NCI-H526 (cell line): ENCODE measurements around the gene GSE1.

ENCODE experiments used
- DNase-seq, 2 experiments: peaks; one replicate each; lab custom pipeline; 2025; lab: John Stamatoyannopoulos, UW

The GSE1 gene

DNA sequence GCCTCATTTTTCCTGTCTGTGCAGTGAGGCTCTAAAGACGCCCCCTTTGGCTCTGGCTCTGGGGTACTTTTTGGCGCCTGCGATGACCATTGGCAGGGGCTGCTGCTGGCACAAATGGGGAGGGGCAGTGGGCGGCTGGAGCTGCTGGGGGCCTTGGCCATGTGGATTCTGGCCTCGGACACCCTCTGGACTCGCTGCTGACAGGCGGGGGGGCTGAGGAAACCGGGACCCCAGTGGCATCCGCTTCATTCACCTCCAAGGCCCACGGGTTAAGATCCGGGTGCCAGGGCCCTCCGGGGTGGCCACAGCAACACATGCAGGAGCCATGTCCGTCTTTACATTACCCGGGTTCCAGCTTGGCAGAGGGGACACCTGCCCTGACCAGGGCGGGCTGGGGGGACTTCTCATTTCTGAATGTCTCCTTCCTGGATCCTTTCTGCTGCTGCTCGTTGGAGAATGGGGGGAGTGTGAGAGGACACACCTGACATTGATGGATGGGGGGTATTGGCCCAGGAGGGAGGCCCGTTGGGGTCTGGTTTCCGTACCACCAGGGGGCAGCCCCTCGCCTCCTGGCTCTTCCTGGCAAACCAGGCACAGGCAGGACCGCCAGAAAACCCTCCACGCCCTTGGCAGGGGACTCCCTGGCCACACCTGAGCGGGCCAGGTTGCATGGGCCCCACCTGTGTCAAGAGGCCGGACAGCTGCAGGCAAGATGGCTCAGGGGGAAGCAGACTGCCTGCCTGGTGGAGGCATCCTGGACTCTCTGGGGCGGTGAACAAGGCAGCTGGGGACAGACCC, 21.8 kb downstream of the GSE1 start:
- DNase-seq: peak in 1 of 2 experiments; percentile 36

DNA sequence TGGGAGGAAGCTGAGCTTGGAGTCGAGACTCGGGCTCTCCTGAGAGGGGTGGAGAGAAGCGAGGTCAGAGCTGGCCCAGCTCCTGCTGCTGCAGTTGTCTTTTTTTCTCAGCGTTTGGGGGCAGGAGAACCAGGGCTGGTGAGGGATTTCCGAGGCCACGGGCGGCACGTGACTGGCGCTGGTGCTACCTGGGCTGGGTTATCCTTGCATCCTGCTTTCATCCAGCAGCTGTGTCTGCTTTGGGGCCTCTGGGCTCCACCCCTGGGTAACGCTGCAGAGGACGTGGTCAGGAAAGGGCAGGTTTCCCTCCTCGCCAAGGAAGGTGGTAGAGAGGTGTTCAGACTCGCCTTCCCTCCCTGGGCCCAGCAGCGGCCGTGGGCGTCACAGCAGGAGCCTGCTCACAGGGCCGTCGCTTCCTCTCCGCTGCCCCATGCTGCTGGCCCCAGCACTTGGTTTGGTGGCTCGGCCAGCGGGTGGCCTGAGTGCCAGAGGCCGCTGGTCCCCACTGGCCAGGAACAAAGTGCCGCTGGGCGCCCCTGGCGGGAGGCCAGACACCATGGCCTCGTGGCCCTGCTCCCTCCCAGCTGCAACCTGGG, 22.5 kb downstream of the GSE1 start:
- no peak for DNase-seq

DNA sequence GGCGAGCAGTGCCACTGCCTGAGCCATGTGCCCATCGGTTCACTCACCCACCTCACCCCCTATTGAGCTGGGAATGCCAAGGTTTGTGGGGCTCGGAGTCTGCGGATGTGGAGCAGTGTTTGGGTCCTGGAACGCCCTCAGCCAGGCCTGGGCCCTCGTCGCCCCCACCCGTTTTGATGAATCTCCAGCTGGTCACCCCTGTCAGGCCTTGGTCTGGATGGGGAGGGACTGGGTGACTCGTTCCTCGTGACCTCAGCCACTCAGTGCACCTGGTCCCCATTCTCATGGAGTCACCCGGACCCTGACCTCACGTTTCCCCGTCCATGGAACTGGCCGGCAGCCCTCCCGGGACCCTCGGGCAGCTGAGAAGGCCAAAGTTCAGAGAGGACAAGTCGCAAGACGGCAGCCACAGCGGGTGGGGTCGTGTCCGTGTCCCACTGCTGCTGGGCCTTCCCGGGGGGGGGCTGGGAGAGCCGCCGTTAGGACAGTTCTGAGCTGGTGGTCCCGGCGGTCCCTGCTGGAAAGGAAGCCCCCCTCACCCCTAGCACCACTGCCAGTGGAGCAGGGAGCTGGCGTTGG, 23.2 kb downstream of the GSE1 start:
- no peak for DNase-seq

- DNase-seq: peak in 1 of 2 experiments; percentile 64
Observed at GRCh38 chr16:85637061-85637807, 24.1 kb downstream of the GSE1 start.

DNA sequence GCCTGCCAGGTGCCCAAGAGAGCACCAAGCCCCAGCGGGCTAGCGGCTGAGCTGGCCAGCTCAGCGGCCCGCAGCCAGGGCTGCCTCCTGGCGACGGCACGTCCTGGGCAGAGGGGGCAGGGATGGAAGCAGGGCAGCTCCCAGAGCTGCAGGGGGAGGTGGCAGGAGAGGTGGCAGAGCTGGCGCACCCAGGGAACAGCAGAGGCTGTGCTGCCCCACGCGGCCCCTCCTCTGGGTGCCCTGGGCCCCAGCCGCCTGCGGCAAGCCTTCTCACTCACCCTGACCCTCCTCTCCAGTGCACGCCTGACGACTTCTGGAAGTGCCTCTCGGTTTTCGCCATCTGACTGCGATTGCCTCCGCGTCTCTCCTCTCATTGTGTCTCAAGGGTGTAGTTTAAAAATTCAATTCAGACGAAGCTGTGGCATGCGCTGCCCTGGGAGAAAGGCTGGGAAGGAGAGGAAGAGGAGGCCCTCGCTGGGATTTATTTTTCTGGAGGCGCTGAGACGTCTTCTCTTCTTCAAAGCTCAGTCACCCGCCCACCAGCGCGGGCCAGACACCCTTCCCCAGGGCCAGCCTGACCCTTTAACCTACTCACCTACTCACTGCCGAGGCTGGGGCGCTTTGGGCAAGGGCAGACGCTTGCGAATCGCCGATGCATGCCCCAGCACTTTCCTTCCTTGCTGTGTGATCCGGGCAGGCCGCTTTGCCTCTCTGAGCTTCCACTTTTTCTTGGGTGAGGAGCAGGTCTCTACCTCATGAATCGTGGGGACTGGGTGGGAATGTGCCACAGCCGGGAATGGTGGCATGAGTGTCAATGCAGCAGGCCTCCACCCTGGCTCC, 24.9 kb downstream of the GSE1 start:
- peak; percentile 11 to 78 for DNase-seq

- DNase-seq: no peak
Observed at GRCh38 chr16:85638695-85639409, 25.7 kb downstream of the GSE1 start.

DNA sequence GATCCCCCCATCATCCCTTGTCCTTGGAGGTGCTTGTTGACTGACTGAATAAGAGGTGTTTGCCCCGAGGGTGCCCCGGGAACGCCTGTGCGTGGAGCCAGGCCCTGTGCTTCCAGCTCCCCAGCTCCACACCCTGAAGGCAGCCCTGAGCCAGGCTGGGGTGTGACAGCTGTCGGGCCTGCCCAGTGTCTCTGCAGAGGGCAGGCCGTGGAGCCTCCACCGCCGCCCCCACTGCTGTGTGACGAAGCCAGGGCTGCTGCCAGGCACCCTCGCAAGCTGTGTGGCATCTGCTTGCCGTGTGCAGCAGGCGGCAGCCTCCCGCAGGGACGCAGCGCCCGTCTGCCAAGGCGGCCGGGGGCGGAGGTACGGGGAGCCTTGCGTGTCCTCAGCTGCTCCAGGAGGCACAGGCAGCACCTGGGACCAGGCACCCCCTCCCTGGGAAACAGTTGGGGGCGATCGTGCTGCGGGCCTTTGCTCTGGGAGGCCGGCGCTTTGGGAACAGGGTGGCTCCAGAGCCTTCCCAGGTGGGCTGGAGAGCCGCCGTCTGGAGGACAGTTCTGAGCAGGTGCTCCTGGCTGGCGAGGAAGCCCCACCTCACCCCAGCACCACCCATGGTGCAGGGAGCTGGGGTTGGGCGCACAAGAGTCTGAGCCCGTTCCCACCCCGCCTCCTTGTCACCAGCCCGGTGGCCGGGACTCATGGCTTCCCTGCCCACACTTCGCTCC, 26.6 kb downstream of the GSE1 start:
- DNase-seq: peak; percentile 20 to 63

DNA sequence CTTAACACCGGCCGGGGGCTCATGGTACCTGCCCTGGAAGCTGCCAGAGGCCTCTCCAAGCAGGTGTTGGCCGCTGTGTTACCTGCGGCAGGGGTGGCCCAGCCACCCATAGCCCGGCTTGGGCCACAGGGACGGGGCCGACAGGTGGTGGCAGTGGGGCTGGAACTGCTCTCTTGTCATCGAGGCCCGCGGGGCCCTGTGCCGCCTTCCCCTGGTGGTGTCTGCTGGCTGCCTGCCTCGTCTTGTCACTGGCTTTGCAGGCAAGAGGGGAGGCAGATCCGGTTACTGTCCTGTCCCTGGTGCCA, 27.1 kb downstream of the GSE1 start:
- no peak for DNase-seq

GRCh38 chr16:85640585-85640984, 27.5 kb downstream of the GSE1 start:
- DNase-seq: no peak

- DNase-seq: no peak
Observed at GRCh38 chr16:85641305-85641704, 28.2 kb downstream of the GSE1 start.

DNA sequence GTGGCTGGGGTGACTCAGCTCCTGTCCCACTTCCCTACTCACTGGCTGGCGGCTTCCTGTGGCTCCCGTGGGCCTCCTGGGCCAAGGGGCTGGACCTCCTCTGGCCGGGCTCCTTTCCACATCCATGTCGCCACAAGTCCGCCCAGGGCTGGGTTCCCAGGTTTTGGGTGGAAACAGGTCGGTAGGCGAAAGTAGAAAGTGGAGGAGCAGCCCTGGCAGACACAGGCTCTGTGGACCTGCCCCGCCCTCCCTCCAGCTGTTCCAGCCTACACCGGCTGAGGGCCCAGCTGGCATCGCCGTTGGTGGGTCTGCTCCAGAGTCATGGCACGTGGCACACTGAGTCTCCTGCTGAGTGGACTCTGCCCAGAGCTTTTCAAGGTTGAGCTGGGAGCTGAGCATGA, 28.7 kb downstream of the GSE1 start:
- peak in 1 of 2 experiments; percentile 22 for DNase-seq

DNA sequence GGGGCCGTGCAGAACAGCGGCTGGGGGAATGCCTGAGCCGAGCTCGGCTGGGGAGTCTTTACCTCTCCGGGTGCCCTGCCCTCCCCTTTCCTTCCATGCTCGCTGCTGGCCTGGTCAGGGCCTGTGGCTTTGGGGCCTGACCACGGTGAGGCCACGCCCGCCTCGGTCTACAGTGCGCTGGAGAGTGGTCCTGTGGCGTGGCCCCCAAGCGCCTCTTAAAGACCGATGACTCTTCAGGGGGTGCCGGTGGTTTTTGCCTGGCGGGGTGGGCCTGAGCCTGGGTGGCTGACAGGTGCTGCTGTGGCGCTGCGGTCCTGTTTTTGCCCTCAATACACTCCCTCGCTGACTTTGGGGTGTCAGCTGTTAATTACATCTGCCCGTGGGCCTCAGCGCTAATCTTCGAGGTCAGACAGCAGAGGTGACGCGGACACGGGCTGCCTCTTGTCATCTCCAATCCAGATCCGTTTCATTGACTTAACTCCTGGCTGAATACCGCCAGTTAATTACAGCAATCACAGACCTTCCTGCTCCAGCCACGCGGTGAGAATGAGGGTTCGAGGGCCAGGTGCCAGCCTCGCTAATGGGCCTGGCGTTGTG, 29.7 kb downstream of the GSE1 start:
- DNase-seq: no peak

GRCh38 chr16:85643631-85644030, 30.5 kb downstream of the GSE1 start:
- no peak for DNase-seq

GRCh38 chr16:85644093-85644712, 31.1 kb downstream of the GSE1 start:
- DNase-seq: no peak

DNA sequence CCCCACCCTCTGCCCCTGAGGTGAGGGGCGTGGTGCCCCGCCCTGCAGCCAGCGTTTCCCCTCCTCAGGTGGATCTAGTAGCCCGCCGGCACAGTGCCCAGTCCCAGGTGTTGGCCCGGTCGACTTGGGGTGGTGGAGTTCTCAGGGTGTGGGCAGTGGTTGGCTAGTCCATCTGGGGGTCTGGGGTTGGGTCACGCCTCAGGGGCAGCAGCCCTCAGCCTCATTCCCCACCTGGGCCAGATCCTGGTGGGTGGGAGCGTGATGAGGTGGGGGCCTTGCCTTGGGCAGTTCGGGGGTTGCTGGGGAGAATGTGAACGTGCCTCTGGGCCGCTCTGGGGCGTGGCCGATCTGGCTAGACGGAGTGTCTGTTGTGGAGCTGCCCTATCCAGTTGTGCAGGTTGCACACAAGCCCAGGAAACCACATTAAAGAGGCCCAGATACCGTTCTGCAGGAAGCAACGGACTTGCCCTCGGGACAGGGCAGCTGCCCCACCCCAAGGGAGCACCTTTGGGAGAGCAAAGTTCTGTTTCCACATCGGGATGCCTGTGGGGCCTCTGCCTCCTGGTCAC, 32.0 kb downstream of the GSE1 start:
- no peak for DNase-seq

GRCh38 chr16:85646358-85646907, 33.3 kb downstream of the GSE1 start:
- DNase-seq: no peak

GRCh38 chr16:85646976-85647375, 33.9 kb downstream of the GSE1 start:
- DNase-seq: no peak

DNA sequence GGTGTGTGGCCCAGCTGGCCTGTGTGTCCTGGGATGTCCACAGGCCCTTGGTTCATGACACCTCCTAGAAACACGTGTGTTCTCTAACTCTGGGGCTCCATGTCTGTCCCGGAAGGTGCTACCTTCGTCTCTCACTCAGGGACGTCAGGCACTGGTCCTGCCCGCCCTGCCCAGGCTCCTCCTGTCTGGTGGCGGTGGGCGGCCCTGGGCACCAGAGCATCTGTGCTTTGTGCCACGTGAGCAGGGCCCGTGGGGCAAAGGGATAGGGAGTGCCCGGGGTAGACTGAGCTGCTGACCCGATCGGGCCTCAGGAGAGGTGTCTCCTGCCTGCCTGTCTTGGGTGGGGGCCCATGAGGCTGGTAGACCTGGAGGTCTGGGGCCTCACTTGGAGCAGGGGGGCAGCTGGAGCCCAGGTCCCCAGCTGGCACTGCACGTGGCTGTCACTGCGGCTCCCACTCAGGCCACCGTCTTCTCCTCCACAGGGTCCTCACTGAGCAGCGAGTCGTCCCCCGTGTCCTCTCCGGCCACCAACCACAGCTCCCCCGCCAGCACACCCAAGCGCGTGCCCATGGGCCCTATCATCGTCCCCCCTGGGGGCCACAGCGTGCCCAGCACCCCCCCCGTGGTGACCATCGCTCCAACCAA, 35.1 kb downstream of the GSE1 start:
- DNase-seq: no peak

GRCh38 chr16:85648805-85649204, 35.7 kb downstream of the GSE1 start:
- no peak for DNase-seq
